Progenitor cell of endocrine pancreas (in vitro differentiated cells): ENCODE data around the gene XCR1. TPM values are rescaled to one million over a fixed set of nuclear protein-coding genes. Genes with fewer than 3 reads are reported as not detected.

Source experiments
- DNase-seq: peaks from one replicate; pipeline ENCODE4 v3.0.0; 2021; ENCODE audit warnings: low spot score; ENCODE audit not compliant: unreplicated experiment
- H3K27ac Mint-ChIP-seq: 2 replicates; pipeline ENCODE4 v1.8.0; 2021; ENCODE audit warnings: mild to moderate bottlenecking, moderate library complexity, mixed read lengths
- H3K27me3 Mint-ChIP-seq: 2 replicates; pipeline ENCODE4 v1.8.0; 2021; ENCODE audit warnings: mixed read lengths
- H3K36me3 Mint-ChIP-seq: 2 replicates; pipeline ENCODE4 v1.8.0; 2022; ENCODE audit warnings: mixed read lengths; ENCODE audit not compliant: insufficient read depth
- H3K4me1 Mint-ChIP-seq: 2 replicates; pipeline ENCODE4 v1.8.0; 2021; ENCODE audit warnings: low read depth, mixed read lengths
- H3K4me3 Mint-ChIP-seq: 2 replicates; pipeline ENCODE4 v1.8.0; 2021; ENCODE audit warnings: low read depth, mild to moderate bottlenecking, moderate library complexity, mixed read lengths
- H3K9me3 Mint-ChIP-seq: 2 replicates; pipeline ENCODE4 v1.8.0; 2021; ENCODE audit warnings: low read depth, mixed read lengths
- total RNA-seq: library from RNA; stranded (reverse); gene quantifications from 2 replicates; pipeline ENCODE4 v1.2.1, GENCODE V29; 2021
- TF ChIP-seq, protein P1 (sequence below): fragments of 200-600 bp; sonication (generic); IDR thresholded peaks from one replicate; pipeline ENCODE4 v1.5.0; 2021; ENCODE audit warnings: antibody characterized with exemption, mild to moderate bottlenecking; ENCODE audit not compliant: unreplicated experiment

Gene XCR1
- total RNA-seq, 1 donor from 2014 or later = not detected

DNA sequence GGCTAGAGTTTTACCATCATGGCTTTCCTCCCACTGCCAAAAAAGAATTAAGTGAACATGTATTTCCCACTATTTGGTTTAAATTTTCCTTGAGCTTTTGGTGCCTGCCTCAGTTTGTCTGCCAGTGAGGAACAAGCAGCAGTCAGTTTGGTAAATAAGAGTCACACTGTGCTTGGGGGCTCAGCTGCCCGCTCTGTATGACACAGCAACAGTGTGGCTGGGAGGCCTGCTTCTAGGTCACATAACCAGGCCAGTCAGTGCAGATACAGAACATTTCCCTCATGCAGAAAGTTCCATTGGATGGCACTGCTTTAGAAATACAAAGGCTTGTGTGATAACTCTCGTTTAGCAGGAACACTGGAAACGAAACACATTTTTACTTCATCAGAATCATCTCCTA, 57.3 kb downstream of the XCR1 start:
- Mint-ChIP-seq H3K9me3 (no peaks in the 10 kb centered on the region), H3K4me1 (no peaks in the 10 kb centered on the region), H3K27ac (no peak overlapping the region), H3K4me3 (no peak overlapping the region), H3K36me3 (peaks cover 21% of the 10 kb centered on the region), H3K27me3 (no peaks in the 10 kb centered on the region)
- no peak for DNase-seq
- TF ChIP-seq, protein P1, sequence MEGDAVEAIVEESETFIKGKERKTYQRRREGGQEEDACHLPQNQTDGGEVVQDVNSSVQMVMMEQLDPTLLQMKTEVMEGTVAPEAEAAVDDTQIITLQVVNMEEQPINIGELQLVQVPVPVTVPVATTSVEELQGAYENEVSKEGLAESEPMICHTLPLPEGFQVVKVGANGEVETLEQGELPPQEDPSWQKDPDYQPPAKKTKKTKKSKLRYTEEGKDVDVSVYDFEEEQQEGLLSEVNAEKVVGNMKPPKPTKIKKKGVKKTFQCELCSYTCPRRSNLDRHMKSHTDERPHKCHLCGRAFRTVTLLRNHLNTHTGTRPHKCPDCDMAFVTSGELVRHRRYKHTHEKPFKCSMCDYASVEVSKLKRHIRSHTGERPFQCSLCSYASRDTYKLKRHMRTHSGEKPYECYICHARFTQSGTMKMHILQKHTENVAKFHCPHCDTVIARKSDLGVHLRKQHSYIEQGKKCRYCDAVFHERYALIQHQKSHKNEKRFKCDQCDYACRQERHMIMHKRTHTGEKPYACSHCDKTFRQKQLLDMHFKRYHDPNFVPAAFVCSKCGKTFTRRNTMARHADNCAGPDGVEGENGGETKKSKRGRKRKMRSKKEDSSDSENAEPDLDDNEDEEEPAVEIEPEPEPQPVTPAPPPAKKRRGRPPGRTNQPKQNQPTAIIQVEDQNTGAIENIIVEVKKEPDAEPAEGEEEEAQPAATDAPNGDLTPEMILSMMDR = no peak

- no peak for DNase-seq
- H3K36me3 Mint-ChIP-seq = peaks cover 19% of the 10 kb centered on the region
- no peaks in the 10 kb centered on the region for H3K4me1 Mint-ChIP-seq
- no peaks in the 10 kb centered on the region for H3K27me3 Mint-ChIP-seq
- H3K9me3 Mint-ChIP-seq = no peaks in the 10 kb centered on the region
- TF ChIP-seq, protein P1 = no peak
- H3K27ac Mint-ChIP-seq = no peak overlapping the region
- no peak overlapping the region for H3K4me3 Mint-ChIP-seq
These were observed 58.2 kb downstream of the XCR1 start for GRCh38 chr3:45969116-45969515.

- no peak for DNase-seq
These were observed 58.6 kb downstream of the XCR1 start for GRCh38 chr3:45968706-45969105.

GRCh38 chr3:45968149-45968548, 59.1 kb downstream of the XCR1 start:
- TF ChIP-seq, protein P1 = no peak
- H3K36me3 Mint-ChIP-seq = peaks cover 19% of the 10 kb centered on the region
- DNase-seq = no peak
- no peak overlapping the region for H3K4me3 Mint-ChIP-seq
- H3K9me3 Mint-ChIP-seq = no peaks in the 10 kb centered on the region
- H3K4me1 Mint-ChIP-seq = no peaks in the 10 kb centered on the region
- H3K27ac Mint-ChIP-seq = no peak overlapping the region
- H3K27me3 Mint-ChIP-seq = no peaks in the 10 kb centered on the region

More at GRCh38 chr3:45968706-45969105, 58.6 kb downstream of the XCR1 start:
- Mint-ChIP-seq H3K4me3 (no peak overlapping the region), H3K27me3 (no peaks in the 10 kb centered on the region), H3K27ac (no peak overlapping the region), H3K9me3 (no peaks in the 10 kb centered on the region), H3K36me3 (peaks cover 19% of the 10 kb centered on the region), H3K4me1 (no peaks in the 10 kb centered on the region)
- TF ChIP-seq, protein P1 = no peak

- DNase-seq = no peak
- Mint-ChIP-seq H3K4me1 (no peaks in the 10 kb centered on the region), H3K4me3 (no peak overlapping the region), H3K36me3 (peaks cover 19% of the 10 kb centered on the region), H3K27me3 (no peaks in the 10 kb centered on the region), H3K9me3 (no peaks in the 10 kb centered on the region), H3K27ac (no peak overlapping the region)
- TF ChIP-seq, protein P1 = no peak
These were observed 59.6 kb downstream of the XCR1 start for GRCh38 chr3:45967724-45968123.

Other genes with a start within 250 kb of the XCR1 start
- not detected in 2 replicates for gene SLC6A20, start 230.9 kb downstream of the XCR1 start, total RNA-seq
- 28.1 and 29.3 TPM in 2 replicates for gene LZTFL1, start 185.4 kb downstream of the XCR1 start, total RNA-seq
- not detected in 2 replicates for gene CCR9, start 140.9 kb downstream of the XCR1 start, total RNA-seq
- not detected in 2 replicates for gene CXCR6, start 84.0 kb downstream of the XCR1 start, total RNA-seq
- 17.0 and 18.0 TPM in 2 replicates for gene FYCO1, start 31.7 kb downstream of the XCR1 start, total RNA-seq
- gene CCR1, start 180.8 kb upstream of the XCR1 start, total RNA-seq = 0.11 and 0.14 TPM in 2 replicates
- gene CCR3, start 215.0 kb upstream of the XCR1 start, total RNA-seq = not detected in 2 replicates